ENCODE results near the gene SLC26A9. TPM values are rescaled to one million over a fixed set of nuclear protein-coding genes. Genes with fewer than 3 reads are reported as not detected.

The SLC26A9 gene
- total RNA-seq, 1 experiment from 2014 or later: 1.0 TPM

DNA sequence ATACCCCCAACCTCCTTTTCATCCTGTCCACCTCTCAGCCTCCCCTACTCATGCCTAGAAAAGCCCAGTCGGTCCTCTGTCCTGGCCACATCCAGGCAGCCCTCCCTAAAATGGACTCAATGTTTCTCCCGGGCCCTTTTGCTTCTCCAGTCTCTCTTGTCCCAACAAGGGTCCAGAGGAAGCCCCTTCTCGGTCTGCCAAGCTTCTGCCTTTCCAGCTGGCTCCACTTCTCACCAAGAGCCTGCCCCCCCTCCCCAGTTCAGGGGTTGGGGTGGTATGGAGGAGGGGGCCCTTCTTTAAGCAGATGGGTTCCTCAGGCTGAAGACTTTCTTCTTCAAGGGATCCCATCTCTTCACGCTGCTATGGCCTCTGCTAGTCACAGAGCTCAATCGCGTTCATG, 36.0 kb upstream of the SLC26A9 start:
- H3K4me1 ChIP-seq (replicated peaks; ENCODE audit: insufficient read depth): peaks cover 37% of the 10 kb centered on the region
- peaks cover 18% of the 10 kb centered on the region for H3F3A ChIP-seq (ENCODE audit: insufficient read depth, low read depth)
- intact Hi-C loops (cut with micrococcal nuclease; ENCODE audit: unreplicated experiment): no loop called here
- H4K20me1 ChIP-seq (ENCODE audit: insufficient read depth): no peaks in the 10 kb centered on the region
- ChIA-PET POLR2A (ENCODE audit: unreplicated experiment) (no interaction called here), CTCF (interaction anchor here (1.2 kb wide), 1 partner anchor 819 kb away, joined by 3 read pairs; no protein-coding TSS in a partner anchor)
- H3K27ac ChIP-seq: no peak overlapping the region
- TF ChIP-seq, protein P1, sequence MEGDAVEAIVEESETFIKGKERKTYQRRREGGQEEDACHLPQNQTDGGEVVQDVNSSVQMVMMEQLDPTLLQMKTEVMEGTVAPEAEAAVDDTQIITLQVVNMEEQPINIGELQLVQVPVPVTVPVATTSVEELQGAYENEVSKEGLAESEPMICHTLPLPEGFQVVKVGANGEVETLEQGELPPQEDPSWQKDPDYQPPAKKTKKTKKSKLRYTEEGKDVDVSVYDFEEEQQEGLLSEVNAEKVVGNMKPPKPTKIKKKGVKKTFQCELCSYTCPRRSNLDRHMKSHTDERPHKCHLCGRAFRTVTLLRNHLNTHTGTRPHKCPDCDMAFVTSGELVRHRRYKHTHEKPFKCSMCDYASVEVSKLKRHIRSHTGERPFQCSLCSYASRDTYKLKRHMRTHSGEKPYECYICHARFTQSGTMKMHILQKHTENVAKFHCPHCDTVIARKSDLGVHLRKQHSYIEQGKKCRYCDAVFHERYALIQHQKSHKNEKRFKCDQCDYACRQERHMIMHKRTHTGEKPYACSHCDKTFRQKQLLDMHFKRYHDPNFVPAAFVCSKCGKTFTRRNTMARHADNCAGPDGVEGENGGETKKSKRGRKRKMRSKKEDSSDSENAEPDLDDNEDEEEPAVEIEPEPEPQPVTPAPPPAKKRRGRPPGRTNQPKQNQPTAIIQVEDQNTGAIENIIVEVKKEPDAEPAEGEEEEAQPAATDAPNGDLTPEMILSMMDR (conservative IDR thresholded peaks at IDR 0.05): no peak
- no peak for TF ChIP-seq EZH2 (IDR thresholded peaks at IDR 0.05; ENCODE audit: low read depth)
- BruUV-seq (replicated peaks): no TSS peak
- H3K9me3 ChIP-seq (ENCODE audit: insufficient read depth, low read depth): peaks cover 3% of the 10 kb centered on the region; the same call in 1 of the 2 replicates
- no peaks in the 10 kb centered on the region for H3K36me3 ChIP-seq (ENCODE audit: low read depth)
- H3K79me2 ChIP-seq (ENCODE audit: low read depth): no peaks in the 10 kb centered on the region
- H2AFZ ChIP-seq: no peak overlapping the region
- DNase-seq: no peak
- no peak overlapping the region for H3K4me2 ChIP-seq
- H3K27me3 ChIP-seq (ENCODE audit: insufficient read depth, low read depth): no peaks in the 10 kb centered on the region
- H3K9me2 ChIP-seq (ENCODE audit: insufficient read depth): no peaks in the 10 kb centered on the region
- no peak overlapping the region for H3K4me3 ChIP-seq

DNA sequence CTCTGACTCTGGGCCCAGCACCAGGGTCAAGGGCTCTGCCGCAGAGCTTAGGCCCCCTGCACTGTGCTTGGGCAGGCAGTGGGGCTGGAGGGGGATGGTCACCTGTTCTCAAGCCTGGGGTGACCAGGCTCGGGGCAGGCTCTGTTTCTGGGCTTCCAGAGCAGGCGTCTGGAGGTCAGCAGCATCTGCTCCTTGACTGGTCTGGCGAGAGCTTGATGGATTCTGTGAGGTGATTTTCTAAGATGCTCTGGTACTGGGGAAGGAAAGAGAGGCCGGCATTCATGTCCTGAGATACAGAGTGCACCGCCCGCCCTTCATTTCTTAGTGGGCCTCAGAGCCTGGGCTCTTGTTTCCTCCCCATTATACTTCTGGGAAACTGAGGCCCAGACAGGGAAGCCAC, 35.4 kb upstream of the SLC26A9 start:
- no TSS peak for BruUV-seq (replicated peaks)
- Histone ChIP-seq H3K4me1 (replicated peaks; ENCODE audit: insufficient read depth) (peaks cover 31% of the 10 kb centered on the region), H3K79me2 (ENCODE audit: low read depth) (no peaks in the 10 kb centered on the region), H3K27ac (no peak overlapping the region), H4K20me1 (ENCODE audit: insufficient read depth) (no peaks in the 10 kb centered on the region), H3K4me3 (no peak overlapping the region), H3K36me3 (ENCODE audit: low read depth) (no peaks in the 10 kb centered on the region), H3K9me3 (ENCODE audit: insufficient read depth, low read depth) (peaks cover 3% of the 10 kb centered on the region; the same call in 1 of the 2 replicates), H3K4me2 (no peak overlapping the region), H3F3A (ENCODE audit: insufficient read depth, low read depth) (peaks cover 18% of the 10 kb centered on the region), H3K9me2 (ENCODE audit: insufficient read depth) (no peaks in the 10 kb centered on the region), H3K27me3 (ENCODE audit: insufficient read depth, low read depth) (no peaks in the 10 kb centered on the region), H2AFZ (no peak overlapping the region)
- intact Hi-C loops (cut with micrococcal nuclease; ENCODE audit: unreplicated experiment): no loop called here
- ChIA-PET POLR2A (ENCODE audit: unreplicated experiment) (no interaction called here), CTCF (interaction anchor here (3.2 kb wide), 1 partner anchor 60 kb away, joined by 79 read pairs; no protein-coding TSS in a partner anchor)
- TF ChIP-seq, protein P1 (conservative IDR thresholded peaks at IDR 0.05): no peak
- TF ChIP-seq EZH2 (IDR thresholded peaks at IDR 0.05; ENCODE audit: low read depth): no peak
- no peak for DNase-seq

DNA sequence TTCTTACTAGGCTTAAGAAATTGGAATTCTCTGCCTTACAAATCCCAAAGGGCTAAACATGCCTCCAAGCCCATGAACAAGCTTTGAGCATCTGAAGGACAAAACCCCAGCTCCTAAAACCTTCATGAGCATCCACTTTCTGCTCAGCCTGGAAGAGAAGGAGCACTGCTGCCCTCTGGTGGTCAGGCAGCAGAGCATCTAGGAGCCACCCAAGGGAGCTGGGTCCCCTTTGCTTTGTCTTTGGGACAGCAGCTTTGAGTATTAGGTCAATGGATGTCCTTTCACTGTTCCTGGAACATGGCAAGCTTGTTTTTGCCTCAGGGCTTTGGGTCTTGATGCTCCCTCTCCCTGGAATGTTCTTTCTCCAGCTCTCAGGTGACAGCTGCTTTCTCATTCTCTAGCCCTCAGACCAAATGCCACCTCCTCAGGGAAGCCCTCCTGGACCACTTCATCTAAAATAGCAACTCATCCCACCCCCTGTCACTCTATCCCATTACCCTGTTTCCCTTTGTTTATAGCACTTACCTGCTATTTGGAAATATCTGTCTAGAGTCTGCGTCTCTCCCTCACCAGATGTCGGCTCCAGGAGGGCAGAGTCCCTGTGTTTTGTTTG, 34.3 kb upstream of the SLC26A9 start:
- Histone ChIP-seq H2AFZ (no peak overlapping the region), H3F3A (ENCODE audit: insufficient read depth, low read depth) (peaks cover 24% of the 10 kb centered on the region), H4K20me1 (ENCODE audit: insufficient read depth) (no peaks in the 10 kb centered on the region), H3K4me3 (no peak overlapping the region), H3K9me3 (ENCODE audit: insufficient read depth, low read depth) (peaks cover 3% of the 10 kb centered on the region; the same call in 1 of the 2 replicates), H3K27me3 (ENCODE audit: insufficient read depth, low read depth) (no peaks in the 10 kb centered on the region), H3K27ac (no peak overlapping the region), H3K36me3 (ENCODE audit: low read depth) (no peaks in the 10 kb centered on the region), H3K9me2 (ENCODE audit: insufficient read depth) (no peaks in the 10 kb centered on the region), H3K79me2 (ENCODE audit: low read depth) (no peaks in the 10 kb centered on the region), H3K4me1 (replicated peaks; ENCODE audit: insufficient read depth) (peaks cover 27% of the 10 kb centered on the region), H3K4me2 (no peak overlapping the region)
- DNase-seq: peak; percentile 74 to 75
- BruUV-seq (replicated peaks): no TSS peak
- CTCF ChIA-PET: interaction anchor here (0.5 to 3.2 kb wide), 20 partner anchors 9 to 569 kb away, joined by 3 to 79 read pairs (median 4); partner anchors contain the start of genes SLC26A9 and SLC41A1
- intact Hi-C loops (cut with micrococcal nuclease; ENCODE audit: unreplicated experiment): loop anchor here (1.0 to 2.0 kb wide), 3 partner anchors 58 to 313 kb away; no protein-coding TSS in a partner anchor
- POLR2A ChIA-PET (ENCODE audit: unreplicated experiment): interaction anchor here (0.6 kb wide), 1 partner anchor 403 kb away, joined by 5 read pairs; no protein-coding TSS in a partner anchor
- TF ChIP-seq, protein P1 (conservative IDR thresholded peaks at IDR 0.05): peak; percentile 98
- no peak for TF ChIP-seq EZH2 (IDR thresholded peaks at IDR 0.05; ENCODE audit: low read depth)
